ENCODE measurements around the gene SLC13A4.

GRCh38 chr7:135736586-135737305 is 8.8 kb upstream of the SLC13A4 start:
- TF ChIP-seq CTCF (conservative IDR thresholded peaks at IDR 0.05 in 1 of 2, IDR thresholded peaks at IDR 0.05 in 1 of 2; ENCODE audit: extremely low read depth in 1 of 2, insufficient read depth in 1 of 2, low read depth in 1 of 2, low read length in 2 of 2) (no peak), EZH2 (IDR thresholded peaks at IDR 0.05; ENCODE audit: borderline replicate concordance, low read length) (no peak)
